SH-SY5Y (cell line): Measurements from ENCODE around the gene ANGEL2.

Experiments used
- GATA2 ChIP-seq: IDR thresholded peaks from 2 replicates; pipeline ENCODE4 v1.6.1; 2011; ENCODE audit warnings: mild to moderate bottlenecking, low read depth, low read length
- GATA3 ChIP-seq: IDR thresholded peaks from 2 replicates; pipeline ENCODE4 v1.6.1; 2011; ENCODE audit warnings: low read depth, mild to moderate bottlenecking, low read length, moderate library complexity

DNA sequence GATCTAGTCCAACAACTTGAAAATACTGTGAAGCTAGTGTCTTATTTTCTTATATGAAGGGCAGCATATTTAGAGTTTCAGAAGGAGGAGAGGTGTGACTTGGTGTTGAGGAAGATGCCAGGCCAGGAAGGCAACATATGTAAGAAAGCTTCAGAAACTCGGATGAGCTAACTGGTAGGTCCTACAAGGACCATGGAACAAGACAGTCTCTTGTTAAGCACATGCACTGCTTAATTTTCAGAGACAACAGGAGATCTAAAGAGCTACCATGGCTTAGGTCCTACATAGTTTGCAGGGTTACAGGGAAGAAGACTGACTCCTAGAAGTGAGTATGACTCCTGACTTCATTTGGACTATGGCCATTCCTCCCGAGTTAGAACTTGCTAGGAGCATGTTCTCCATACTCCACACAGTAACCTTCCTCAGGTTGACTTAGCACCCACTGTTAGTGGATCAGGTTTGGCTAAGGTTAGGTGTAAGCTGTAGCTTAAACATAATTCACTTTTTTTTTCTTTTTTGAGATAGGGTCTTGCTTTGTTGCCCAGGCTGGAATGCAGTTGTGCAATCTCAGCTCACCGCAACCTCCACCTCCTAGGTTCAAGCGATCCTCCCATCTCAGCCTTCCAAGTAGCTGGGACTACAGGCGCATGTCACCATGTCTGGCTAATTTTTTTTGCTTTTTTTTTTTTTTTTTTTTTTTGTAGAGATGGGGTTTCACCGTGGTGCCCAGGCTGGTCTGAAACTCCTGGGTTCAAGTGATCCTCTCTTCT is 31.0 kb downstream of the ANGEL2 start:
- TF ChIP-seq GATA3 = no peak
- no peak for TF ChIP-seq GATA2
